GM21825 (cell line): ENCODE data around the gene ALDH18A1.
A peak's percentile ranks its signal among the peaks of the same experiment; 100 is the strongest.
"Not testable (repeated sequence)": the region's sequence is repeated elsewhere in the genome, so short reads cannot be mapped to it uniquely, and the experiment has no call there.

Experiments
- ATAC-seq: cut with Tn5 transposase; IDR thresholded peaks from one replicate; pipeline ENCODE4 v1.9.1; 2021; ENCODE audit warnings: mild to moderate bottlenecking, moderate library complexity; ENCODE audit not compliant: unreplicated experiment

Gene ALDH18A1

GRCh38 chr10:95656291-95657164 lies at the start of gene ALDH18A1:
Gene ALDH18A1, minus strand, starts transcription at chr10:95656711. Its CDS starts 3,334 bp downstream, at chr10:95653377.
- peak; percentile 93 for ATAC-seq

DNA sequence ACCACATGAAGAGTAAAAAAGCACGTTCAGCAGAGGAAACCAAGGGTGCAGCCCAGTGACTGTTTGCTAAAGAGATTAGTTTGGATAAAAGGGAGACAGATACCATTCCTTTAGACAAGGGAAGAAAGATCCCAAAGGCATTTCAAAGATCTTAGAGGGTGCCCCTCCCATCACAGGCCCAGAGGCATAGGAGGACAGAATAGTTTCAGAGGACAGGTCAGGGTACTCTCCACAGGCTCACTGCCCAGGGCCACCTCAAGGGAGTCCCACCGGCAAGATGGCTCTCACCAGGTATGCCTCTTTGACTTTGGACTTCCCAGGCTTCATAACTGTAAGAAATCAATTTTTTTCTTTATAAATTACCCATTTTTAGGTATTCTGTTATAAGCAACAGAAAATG lies 41.9 kb upstream of the ALDH18A1 start:
- ATAC-seq = no peak

GRCh38 chr10:95697429-95697828 lies 40.9 kb upstream of the ALDH18A1 start:
- ATAC-seq = no peak

GRCh38 chr10:95694665-95695064 lies 38.2 kb upstream of the ALDH18A1 start:
- ATAC-seq = no peak

GRCh38 chr10:95693668-95694534 lies 37.4 kb upstream of the ALDH18A1 start, which contains the start of gene TCTN3:
Gene TCTN3, minus strand, starts transcription at chr10:95693927. Its CDS starts 28 bp downstream, at chr10:95693899.
- peak; percentile 99 for ATAC-seq

DNA sequence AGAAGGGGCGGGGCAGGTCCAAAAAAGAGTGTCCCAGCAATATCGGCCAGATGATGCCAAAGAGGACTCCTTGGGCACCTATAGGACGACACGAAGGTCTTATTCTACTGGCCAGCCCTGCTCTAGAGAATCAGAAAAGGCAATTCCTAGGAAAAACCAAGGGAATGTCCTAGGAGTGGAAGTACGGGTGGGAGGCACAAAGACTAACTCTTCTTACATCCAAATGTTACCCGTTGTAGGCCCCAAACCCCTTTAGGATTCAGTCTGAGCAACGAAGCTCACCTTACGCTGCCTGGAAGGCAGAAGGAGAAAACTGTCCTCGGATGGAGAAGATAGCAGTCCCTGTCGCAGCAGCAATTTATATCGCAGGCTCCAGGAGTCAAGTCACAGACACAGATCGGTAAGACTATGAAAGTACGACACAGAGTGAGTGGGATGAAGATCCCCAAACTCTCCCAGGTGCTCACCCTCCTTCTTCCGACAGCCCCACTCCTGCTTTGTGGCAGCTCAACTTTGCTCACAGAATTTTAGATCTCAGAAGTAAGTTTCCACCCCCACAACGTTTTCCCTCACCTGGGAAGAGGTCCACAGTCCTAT lies 36.7 kb upstream of the ALDH18A1 start:
- no peak for ATAC-seq

DNA sequence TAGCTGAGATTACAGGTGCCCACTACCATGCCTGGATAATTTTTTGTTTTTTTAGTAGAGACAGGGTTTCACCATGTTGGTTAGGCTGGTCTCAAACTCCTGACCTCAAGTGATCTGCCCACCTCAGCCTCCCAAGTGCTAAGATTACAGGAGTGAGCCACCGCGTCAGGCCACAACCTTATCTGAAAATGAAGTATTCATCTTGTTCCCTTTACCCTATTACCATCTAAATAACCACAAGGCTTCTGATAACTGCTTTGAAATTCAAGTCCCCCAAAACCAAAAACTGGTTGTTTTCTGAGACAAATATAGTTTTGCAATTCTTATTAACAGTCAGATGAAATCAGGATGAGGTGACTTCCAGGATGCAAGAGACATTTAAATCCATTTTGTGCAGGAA lies 34.8 kb upstream of the ALDH18A1 start:
- no peak for ATAC-seq

DNA sequence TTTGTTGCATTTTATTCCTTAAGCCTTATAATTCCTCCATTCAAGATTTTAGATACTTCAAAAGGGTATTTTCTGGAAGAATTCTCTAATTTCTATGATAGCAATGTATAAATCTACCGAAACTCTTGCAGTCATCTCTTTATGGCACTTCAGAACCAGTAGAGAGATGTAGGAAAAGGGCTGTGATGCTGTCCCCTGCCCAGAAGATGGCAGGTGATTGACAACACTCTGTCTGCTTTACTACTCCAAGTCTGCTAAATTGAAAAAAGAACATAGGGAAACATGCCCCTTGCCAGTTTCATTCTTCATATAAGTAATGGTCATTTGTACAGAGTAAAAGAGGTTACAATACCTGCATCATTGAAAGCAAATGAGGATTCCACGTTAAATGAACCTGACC lies 32.1 kb upstream of the ALDH18A1 start:
- ATAC-seq = no peak

DNA sequence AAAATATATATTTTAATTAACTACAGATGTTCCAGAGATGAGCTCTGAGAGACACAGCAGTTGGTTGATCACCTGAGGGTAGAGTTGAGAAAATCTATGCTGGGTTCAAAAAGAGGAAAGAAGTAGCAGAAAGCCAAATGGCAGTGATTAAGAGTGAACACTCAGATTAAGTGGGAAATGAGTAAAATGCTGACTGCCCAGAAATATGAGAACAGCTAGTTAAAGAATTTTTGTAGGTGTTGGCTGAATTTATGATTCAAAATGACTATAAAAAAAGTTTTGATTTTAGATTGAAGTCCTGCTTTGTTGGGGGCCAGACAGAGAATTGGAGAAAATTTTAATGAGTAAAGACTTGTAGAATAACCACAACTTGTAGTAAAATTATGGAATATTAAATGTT lies 27.5 kb upstream of the ALDH18A1 start:
- ATAC-seq = no peak

DNA sequence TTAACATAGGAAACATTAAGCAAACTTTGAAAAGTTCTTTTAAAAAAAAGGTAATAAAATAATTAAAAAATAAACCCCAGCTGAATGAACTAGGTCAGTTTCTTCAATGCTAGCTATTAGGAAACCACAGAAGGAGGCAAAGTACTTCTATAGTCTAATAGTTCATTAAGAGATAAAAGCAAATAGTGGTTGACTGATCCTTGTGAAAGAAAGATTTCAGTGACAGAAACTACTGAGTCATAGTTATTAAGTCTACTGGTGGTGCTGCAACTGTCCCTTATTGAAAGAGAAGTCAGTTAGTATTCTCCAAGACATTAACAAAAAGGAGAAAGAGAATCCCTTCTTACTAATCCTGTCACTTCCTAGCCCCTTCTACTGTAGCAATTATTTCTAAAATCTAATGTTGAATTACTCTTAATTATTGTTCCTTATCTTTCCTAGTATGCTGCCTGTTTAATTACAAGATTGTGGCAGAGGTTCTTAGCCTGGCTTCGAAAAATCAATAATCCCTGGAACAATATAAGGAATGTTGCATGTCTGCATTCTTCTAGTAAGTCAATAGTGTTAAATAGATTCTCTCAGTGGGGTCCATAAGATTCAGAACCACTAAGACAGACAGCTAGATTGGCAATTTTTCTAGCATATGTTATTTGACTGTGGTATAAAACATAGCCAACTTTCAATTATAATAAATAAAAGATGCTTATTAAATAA lies 19.0 kb upstream of the ALDH18A1 start:
- no peak for ATAC-seq

- ATAC-seq = no peak
Measured at GRCh38 chr10:95674643-95675042, 18.1 kb upstream of the ALDH18A1 start.

- not testable (repeated sequence) for ATAC-seq
Measured at GRCh38 chr10:95672641-95673040, 16.1 kb upstream of the ALDH18A1 start.

- ATAC-seq = no peak
Measured at GRCh38 chr10:95664543-95664942, 8.0 kb upstream of the ALDH18A1 start.

DNA sequence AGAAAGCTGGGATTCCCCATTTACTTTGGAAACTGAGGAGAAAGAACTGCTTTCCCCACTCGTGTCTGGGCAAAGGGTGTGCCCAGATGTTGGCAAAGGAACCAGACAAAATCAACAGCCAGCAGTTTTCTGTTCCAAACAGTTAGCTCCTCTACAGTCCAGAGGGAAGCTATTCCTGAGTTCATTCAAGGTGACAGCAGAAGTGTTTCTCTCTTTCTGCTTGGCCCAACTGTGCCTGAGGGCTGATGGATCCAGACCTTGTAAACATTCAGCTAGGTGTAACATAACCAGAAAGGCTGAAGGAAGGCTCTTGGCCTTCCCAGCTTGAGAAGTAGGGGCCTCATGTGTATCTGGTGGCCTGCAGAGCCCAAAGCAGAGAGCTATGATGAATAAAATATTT lies 7.0 kb upstream of the ALDH18A1 start:
- ATAC-seq = no peak

- ATAC-seq = no peak
Measured at GRCh38 chr10:95661818-95662217, 5.3 kb upstream of the ALDH18A1 start.

- no peak for ATAC-seq
Measured at GRCh38 chr10:95660283-95660682, 3.8 kb upstream of the ALDH18A1 start.

- no peak for ATAC-seq
Measured at GRCh38 chr10:95657250-95657649, 739 bp upstream of the ALDH18A1 start.

GRCh38 chr10:95655571-95656290 lies 780 bp downstream of the ALDH18A1 start:
- ATAC-seq = peak; percentile 6

- no peak for ATAC-seq
Measured at GRCh38 chr10:95653895-95654294, 2.6 kb downstream of the ALDH18A1 start.
